Activated CD4-positive, alpha-beta memory T cell treated with anti-CD3 and anti-CD28 coated beads for 36 hours (primary cell): ENCODE data around the gene CHRNA3. TPM values are rescaled to one million over a fixed set of nuclear protein-coding genes. Genes with fewer than 3 reads are reported as not detected.

ENCODE experiments used
- total RNA-seq, 2 experiments: library from RNA; stranded (reverse); gene quantifications; one replicate each; pipeline ENCODE4 v1.2.3, GENCODE V29; 2021

CHRNA3 gene
- total RNA-seq, 2 experiments from 2014 or later: not detected

Other genes starting within 250 kb of the CHRNA3 start
- 10 to 100 TPM; 52.8 to 53.7 TPM for gene IREB2, start 182.8 kb downstream of the CHRNA3 start, total RNA-seq
- 1 to 10 TPM; 2.2 to 2.7 TPM for gene HYKK, start 113.4 kb downstream of the CHRNA3 start, total RNA-seq
- 100 to 1,000 TPM; 220 to 226 TPM for gene PSMA4, start 80.6 kb downstream of the CHRNA3 start, total RNA-seq
- 1 to 10 TPM; 4.0 to 4.5 TPM for gene CHRNA5, start 55.5 kb downstream of the CHRNA3 start, total RNA-seq
- gene CHRNB4, start 20.2 kb upstream of the CHRNA3 start, total RNA-seq: not detected
- gene ADAMTS7, start 190.5 kb upstream of the CHRNA3 start, total RNA-seq: under 1 TPM; 0.10 TPM